A204.1 (cell line): Measurements from ENCODE around the gene SLC22A1.
"Not testable (repeated sequence)": the region's sequence is repeated elsewhere in the genome, so short reads cannot be mapped to it uniquely, and the experiment has no call there.

Experiments
- FAIRE-seq: peaks from 2 replicates; lab custom pipeline; 2012; peaks lifted over from hg19 to GRCh38; lab: Jason Lieb, UNC

Gene SLC22A1

GRCh38 chr6:160124007-160124406, 2.4 kb downstream of the SLC22A1 start:
- FAIRE-seq = no peak

- FAIRE-seq = no peak
Measured at GRCh38 chr6:160124605-160125004, 3.0 kb downstream of the SLC22A1 start.

DNA sequence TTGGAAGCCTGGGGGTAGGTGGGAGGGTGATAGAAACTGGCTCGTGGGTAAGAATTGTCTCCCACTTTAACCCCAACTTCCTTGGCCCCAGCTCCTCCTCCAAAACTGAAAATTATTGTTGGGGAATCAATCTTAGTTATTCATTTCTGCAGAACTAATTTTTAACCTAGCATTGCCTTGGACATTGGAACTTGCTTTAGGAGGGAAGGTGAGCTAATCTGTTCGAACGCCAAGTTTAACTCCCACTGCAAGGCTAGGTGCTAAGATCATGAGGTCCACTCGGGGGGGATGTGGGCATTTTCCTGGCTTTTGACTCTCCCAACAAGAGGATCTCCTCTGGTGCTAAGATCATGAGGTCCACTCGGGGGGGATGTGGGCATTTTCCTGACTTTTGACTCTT, 3.5 kb downstream of the SLC22A1 start:
- FAIRE-seq = not testable (repeated sequence)

- FAIRE-seq = no peak
Measured at GRCh38 chr6:160127270-160128124, 5.9 kb downstream of the SLC22A1 start.

GRCh38 chr6:160128125-160128683, 6.6 kb downstream of the SLC22A1 start:
- FAIRE-seq = no peak

DNA sequence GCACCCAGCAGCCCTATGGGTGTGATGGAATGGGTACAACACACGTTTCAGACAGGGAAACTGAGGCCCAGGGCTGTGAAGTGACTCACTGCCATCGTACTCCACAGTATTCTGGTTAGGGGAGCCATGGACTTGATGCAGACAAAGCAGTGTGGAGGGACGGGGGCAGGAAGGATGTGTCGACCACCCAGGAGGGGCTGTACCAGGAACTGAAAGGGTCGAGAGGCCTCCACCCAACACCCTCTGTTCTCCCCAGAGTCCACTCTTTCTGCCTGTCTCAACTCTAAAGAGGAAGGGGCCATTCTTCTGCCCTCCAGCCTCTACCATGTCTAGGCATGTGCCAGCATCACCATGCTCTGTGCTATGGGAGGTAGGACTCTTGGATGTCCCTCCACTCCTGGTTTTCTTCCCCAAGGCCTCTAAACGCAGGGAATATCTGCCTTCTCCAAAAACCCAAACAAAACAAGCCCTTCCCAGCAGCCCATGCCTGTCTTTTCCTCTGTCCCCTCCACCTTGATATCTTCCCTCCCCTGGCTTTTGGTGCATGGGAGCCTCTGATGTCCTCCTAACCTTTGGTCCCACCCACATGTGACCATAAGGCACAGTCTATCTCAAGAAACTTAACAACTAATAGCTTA, 7.4 kb downstream of the SLC22A1 start:
- FAIRE-seq = no peak

DNA sequence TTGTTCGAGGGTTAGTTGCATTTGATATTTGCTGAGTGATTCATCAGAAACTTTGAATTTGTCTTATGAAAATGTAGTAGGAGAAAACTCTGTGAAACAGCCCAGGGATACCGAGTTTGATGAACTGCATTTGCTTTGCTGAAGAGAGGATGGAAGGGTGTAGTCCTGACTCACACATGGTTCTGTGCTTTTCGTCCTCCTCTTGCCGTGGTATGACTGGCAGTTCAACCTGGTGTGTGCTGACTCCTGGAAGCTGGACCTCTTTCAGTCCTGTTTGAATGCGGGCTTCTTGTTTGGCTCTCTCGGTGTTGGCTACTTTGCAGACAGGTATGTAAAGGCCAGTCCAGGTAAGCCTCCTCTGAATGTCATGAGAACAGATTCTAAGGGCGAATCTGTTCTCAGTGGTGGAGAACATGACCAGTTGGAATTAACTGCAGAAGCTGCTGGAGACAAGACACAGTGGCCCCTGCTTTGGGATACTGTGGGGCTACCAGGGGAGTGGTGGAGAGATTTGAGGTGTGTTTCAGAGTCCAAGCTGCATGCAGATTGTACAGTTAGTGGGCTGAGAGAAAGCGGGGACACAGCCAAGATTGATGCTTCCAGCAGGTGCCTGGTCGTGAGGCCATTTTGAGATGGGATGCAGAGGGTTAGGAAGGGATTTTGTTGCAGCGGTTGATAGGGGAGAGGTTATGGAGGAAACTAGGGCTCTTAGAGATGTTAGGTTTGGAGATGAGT, 8.4 kb downstream of the SLC22A1 start:
- FAIRE-seq = no peak

DNA sequence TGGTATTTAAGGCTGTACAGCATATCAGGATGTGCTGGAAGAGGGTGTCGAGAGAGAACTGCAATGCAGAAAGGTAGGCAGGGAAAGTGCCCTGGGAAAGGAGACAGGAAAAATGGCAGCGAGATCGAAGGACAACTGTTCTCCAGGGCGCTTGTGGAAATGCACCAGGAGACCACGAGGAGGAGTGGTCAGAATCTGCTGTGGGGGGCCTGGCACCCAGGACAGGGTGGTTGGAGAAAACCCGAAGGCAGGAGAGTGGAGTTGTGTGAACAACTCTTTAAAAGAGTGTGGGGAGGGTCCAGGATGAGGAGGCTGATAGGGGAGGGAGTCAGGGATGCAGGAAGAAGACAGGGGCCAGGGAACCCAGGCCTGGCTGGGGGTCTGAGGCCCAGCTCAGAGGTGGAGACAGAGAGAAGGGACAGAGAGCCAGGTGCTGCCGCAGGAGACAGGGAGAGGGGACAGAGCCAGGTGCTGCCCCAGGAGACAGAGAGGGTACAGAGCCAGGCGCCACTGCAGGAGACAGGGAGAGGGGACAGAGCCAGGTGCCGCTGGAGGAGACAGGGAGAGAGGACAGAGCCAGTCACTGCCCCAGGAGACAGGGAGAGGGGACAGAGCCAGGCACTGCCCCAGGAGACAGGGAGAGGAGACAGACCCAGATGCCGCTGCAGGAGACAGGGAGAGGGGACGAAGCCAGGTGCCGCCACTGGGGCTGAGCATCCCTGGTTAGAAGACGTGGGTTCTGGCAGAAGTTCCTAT, 9.3 kb downstream of the SLC22A1 start:
- FAIRE-seq = no peak

DNA sequence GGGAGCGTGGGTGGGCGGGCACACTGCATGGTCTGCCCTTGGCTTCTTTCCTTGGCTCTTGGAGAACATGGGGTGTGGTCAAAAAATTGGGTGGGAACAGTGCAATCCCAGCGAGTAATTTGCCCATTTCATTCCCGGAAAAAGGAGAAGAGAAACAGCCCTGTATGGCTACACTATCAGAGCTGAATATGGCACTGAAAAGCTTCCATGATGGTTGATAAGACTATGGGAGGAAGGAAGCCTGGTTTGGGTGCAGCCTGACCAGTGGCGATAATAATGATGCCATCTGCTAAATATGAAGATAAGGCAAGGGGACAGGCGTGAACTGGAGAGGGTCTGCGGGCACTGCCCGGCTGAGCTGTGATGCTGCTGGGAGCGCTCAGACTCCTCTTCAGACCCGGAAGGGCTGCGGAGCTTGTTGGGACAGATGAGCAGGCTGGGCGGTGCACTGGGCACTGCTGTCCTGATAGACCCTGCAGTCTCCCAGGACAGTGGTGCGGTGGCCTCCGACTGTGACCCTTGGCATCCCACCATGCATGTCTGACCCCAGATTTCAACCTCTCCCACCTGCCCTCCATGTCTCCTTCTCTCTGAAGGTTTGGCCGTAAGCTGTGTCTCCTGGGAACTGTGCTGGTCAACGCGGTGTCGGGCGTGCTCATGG, 10.2 kb downstream of the SLC22A1 start:
- FAIRE-seq = no peak

DNA sequence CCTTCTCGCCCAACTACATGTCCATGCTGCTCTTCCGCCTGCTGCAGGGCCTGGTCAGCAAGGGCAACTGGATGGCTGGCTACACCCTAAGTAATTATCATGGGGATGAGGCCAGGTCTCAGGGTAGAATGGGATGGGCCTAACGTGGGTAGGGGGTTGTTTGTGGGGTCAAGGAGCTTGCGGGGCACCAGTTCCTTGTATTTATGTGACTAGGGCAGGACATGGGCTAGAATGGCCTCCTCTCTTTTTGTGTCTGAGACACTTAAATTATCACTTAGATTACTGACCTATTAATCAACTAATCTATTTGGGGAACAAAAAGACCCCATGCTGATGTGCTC, 10.7 kb downstream of the SLC22A1 start:
- no peak for FAIRE-seq

DNA sequence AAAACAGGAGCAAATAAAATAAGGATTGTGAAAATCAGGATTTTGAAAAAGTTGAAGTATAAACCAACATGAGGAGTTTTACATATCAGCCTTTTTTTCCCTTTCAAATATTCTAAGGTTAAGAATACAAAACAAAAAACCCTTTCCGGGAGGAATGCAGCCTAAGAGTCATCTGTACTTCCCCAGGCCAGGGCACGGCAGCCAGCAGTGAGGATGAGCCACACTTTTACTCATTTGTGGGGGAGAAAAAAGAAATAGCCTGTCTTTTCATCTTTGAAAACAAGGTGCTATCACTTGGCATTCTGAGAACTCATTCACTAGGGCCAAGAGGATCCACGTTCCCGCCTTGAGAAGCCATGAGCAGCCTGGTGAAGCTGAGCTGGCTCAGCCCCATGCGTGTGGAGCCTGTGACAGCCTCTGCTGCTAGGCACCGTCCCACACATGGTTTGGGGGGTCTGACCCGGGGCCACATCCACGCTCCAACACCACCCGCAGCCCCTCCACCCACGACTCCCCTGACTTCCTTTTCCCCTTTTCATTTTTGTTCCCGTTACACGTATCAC, 11.2 kb downstream of the SLC22A1 start:
- no peak for FAIRE-seq

GRCh38 chr6:160133441-160134336, 12.1 kb downstream of the SLC22A1 start:
- FAIRE-seq = no peak

DNA sequence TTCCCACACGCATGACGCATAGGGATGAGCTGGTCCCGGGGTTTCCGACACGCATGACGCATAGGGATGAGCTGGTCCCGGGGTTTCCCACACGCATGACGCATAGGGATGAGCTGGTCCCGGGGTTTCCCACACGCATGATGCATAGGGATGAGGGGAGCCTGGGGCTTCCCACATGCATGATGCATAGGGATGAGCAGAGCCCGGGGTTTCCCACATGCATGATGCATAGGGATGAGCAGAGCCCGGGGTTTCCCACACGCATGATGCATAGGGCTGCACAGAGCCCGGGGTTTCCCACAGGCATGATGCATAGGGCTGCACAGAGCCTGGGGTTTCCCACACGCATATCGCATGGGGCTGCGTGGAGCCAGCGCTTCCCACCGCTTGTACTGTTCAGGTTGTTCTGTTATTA, 12.7 kb downstream of the SLC22A1 start:
- not testable (repeated sequence) for FAIRE-seq

DNA sequence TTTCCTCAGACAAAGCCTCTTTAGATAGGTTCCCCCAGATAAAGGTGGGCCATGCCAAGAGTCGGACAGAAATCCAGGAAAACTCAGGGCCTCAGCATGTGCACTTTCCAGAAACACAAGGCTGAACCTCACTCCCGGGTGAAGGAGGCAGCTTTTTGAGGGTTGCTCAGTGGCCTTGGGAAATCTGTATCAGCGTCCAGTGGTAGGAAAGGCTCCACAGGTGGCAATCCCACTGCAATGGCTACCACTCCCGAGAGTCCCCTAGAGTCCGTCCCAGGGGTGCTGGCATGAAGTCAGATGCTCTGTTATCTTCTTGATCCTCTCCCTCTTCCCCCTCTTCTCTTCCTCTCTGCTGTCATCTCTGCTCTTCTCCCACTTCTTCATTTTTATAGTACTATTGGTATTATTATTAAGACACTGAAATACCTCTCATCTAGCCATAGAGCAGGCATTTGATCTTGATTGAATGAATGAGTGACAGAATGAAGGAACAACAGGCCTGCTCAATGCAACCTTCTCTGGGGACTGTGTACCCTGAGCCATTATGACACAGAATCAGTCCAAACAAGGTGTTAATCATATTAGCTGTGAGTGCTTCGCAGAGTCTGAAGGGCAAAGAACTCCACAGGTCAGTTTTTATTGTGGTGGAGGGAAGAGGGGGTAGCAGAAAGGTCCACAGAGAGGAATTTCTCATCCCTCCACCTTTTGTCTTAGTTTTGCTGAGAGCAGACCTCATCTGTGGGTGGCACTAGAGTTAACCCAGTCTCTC, 13.3 kb downstream of the SLC22A1 start:
- FAIRE-seq = no peak

- no peak for FAIRE-seq
Measured at GRCh38 chr6:160135907-160136655, 14.5 kb downstream of the SLC22A1 start.

DNA sequence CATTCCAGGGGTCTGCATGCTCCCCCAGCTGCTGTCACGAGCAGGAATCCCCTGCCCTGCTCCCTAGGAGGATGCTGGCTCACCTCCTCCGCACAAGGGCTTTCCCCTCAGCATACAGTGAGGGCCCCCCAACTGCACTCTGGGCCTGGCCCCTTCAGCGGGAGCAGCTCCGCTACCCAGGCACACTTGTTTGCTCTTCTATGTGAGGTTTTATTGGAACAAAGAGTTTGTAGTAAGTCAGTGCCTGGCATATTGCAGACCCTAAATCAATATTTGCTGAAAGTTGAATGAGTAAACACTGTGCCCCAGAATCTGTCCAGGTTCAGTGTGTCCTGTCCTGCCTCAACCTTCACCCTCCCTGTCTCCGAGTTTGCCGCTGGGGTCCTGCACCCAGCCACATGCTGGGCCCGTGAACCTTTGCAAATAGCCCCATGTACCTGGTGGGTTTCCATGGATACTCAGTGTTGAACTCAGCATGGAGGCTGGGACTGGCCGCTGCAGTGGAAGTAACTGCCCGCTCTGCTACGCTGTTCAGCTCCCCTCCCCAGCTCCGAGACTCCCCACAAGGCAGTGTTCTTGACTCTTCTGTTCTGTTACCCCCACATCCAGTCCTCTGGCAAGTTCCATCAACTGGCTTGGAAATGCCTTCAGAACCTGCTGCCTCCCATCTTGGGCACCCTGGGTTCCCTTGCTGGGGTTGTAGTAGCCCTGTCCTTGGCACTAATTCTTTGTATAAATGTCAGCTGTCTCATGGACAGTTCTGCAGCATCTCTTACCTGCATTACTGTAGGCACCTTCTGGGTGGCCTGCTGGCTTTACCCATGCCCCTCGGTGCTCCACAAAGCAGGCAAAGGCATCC, 15.7 kb downstream of the SLC22A1 start:
- no peak for FAIRE-seq

DNA sequence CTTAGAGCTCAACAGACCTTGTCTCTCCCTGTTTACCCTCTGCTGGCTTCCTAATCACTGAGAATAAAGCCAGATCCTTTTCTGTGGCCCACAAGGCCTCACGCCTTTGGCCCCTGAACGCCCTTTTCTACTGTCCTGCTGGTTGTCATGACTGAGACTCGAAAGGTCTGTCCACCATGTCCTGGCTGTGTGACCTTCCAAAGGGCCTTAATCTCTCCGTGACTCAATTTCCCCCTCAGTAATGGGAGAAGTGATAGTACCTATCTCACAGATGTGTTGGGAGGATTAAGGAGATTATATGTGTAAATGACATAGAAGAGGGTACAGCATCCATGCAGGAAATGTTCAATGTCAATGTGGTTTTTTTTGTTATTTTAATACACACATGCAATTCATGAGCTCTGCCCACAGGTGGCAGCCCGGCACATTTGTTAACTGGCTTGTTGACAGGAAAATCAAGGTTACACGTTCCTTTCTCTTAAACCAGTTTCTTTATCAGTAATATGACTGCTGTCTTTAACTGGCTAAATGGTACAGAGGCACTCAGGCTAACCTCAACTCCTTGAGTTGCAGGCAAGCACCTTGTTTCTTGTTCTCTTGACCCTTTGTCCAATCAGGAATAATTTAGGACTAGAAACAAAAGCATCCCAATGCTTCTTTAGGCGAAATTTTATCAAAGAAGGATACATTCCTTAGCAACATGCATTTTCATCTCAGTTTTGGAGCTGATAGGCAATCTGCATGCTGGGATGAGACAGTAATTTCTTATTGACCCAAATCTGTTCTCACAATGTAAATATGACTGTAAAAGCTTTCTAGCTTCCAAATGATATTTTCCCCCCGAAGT, 16.6 kb downstream of the SLC22A1 start:
- peak; percentile 53 for FAIRE-seq
